Breast epithelium (tissue), 3 donors: ENCODE measurements around the gene PDE4D.
A peak's percentile ranks its signal among the peaks of the same experiment; 100 is the strongest.

Experiments used
- POLR2A ChIP-seq: fragments of 450-650 bp; IDR thresholded peaks from one replicate; pipeline ENCODE4 v1.6.1; 2016; ENCODE audit warnings: antibody characterized with exemption, mild to moderate bottlenecking, moderate library complexity
- POLR2AphosphoS5 ChIP-seq, 3 donors: sonication (generic); formaldehyde crosslinking; IDR thresholded peaks; one replicate each; pipeline ENCODE4 v1.6.1; 2017; ENCODE audit warnings: antibody characterized with exemption in 3 of 3
- TF ChIP-seq, protein P1 (sequence below), 3 donors: fragments of 450-650 bp; IDR thresholded peaks; one replicate each; pipeline ENCODE4 v1.5.1; 2016 to 2017; ENCODE audit warnings: antibody characterized with exemption in 3 of 3, mild to moderate bottlenecking in 3 of 3, moderate library complexity in 3 of 3

- TF ChIP-seq, protein P1, sequence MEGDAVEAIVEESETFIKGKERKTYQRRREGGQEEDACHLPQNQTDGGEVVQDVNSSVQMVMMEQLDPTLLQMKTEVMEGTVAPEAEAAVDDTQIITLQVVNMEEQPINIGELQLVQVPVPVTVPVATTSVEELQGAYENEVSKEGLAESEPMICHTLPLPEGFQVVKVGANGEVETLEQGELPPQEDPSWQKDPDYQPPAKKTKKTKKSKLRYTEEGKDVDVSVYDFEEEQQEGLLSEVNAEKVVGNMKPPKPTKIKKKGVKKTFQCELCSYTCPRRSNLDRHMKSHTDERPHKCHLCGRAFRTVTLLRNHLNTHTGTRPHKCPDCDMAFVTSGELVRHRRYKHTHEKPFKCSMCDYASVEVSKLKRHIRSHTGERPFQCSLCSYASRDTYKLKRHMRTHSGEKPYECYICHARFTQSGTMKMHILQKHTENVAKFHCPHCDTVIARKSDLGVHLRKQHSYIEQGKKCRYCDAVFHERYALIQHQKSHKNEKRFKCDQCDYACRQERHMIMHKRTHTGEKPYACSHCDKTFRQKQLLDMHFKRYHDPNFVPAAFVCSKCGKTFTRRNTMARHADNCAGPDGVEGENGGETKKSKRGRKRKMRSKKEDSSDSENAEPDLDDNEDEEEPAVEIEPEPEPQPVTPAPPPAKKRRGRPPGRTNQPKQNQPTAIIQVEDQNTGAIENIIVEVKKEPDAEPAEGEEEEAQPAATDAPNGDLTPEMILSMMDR (IDR thresholded peaks at IDR 0.05) = peak; percentile 63 to 76 (median 72)
- TF ChIP-seq POLR2AphosphoS5 (IDR thresholded peaks at IDR 0.05) (no peak), POLR2A (no peak)
Measured at GRCh38 chr5:59799668-59800346, 93.7 kb downstream of the PDE4D start.
